Vagina (tissue), 2 donors: ENCODE results near the gene EML4. TPM values are rescaled to one million over a fixed set of nuclear protein-coding genes. Genes with fewer than 3 reads are reported as not detected.
A peak's percentile ranks its signal among the peaks of the same experiment; 100 is the strongest.
"Not testable (repeated sequence)": the region's sequence is repeated elsewhere in the genome, so short reads cannot be mapped to it uniquely, and the experiment has no call there.

Source experiments
- DNase-seq, 2 donors: peaks; one replicate each; pipeline ENCODE4 v3.0.0-alpha.2; 2017; ENCODE audit errors: extremely low spot score in 2 of 2
- H3K27ac ChIP-seq: fragments of 200-600 bp; sonication (generic); one replicate; pipeline ENCODE4 v1.5.1; 2019
- H3K27me3 ChIP-seq: fragments of 200-600 bp; sonication (generic); one replicate; pipeline ENCODE4 v1.5.1; 2019
- H3K36me3 ChIP-seq, 2 donors: fragments of 200-600 bp; sonication (generic); one replicate each; pipeline ENCODE4 v1.5.1; 2017 to 2019
- H3K4me1 ChIP-seq: fragments of 200-600 bp; sonication (generic); one replicate; pipeline ENCODE4 v1.5.1; 2019
- H3K4me3 ChIP-seq, 2 donors: fragments of 200-600 bp; sonication (generic); 1 replicate in 1 of 2; 2 replicates in 1 of 2; pipeline ENCODE4 v1.5.1; 2016 to 2019
- H3K9me3 ChIP-seq: fragments of 200-600 bp; sonication (generic); one replicate; pipeline ENCODE4 v1.5.1; 2019
- POLR2A ChIP-seq, 2 donors: fragments of 450-650 bp; IDR thresholded peaks; one replicate each; pipeline ENCODE4 v1.6.1; 2017; ENCODE audit warnings: antibody characterized with exemption in 2 of 2, mild to moderate bottlenecking in 2 of 2, moderate library complexity in 2 of 2
- POLR2AphosphoS5 ChIP-seq, 2 donors: sonication (generic); formaldehyde crosslinking; IDR thresholded peaks; one replicate each; pipeline ENCODE4 v1.9.0; 2017; ENCODE audit warnings: antibody characterized with exemption in 2 of 2, mild to moderate bottlenecking in 2 of 2, low read depth in 1 of 2; ENCODE audit not compliant: insufficient read depth in 1 of 2
- intact Hi-C: fragments of 100-400 bp; cut with DNase I; formaldehyde crosslinking; loops from one replicate; pipeline ENCODE4 v1.15.1; 2023
- total RNA-seq: library from RNA; depleted of rRNA; stranded (reverse); fragments of >200 nt; gene quantifications from one replicate; pipeline ENCODE4 v1.2.3, GENCODE V29; 2016
- TF ChIP-seq, protein P1 (sequence below), 3 experiments: fragments of 450-650 bp in 2 of 3; fragments of 200-600 bp in 1 of 3; sonication (generic) in 1 of 3; IDR thresholded peaks; one replicate each; pipeline ENCODE4 v1.5.1; 2017 to 2019; ENCODE audit warnings: antibody characterized with exemption in 3 of 3, mild to moderate bottlenecking in 2 of 3, moderate library complexity in 2 of 3

EML4 gene
- total RNA-seq, 1 donor from 2014 or later = 26.0 TPM

DNA sequence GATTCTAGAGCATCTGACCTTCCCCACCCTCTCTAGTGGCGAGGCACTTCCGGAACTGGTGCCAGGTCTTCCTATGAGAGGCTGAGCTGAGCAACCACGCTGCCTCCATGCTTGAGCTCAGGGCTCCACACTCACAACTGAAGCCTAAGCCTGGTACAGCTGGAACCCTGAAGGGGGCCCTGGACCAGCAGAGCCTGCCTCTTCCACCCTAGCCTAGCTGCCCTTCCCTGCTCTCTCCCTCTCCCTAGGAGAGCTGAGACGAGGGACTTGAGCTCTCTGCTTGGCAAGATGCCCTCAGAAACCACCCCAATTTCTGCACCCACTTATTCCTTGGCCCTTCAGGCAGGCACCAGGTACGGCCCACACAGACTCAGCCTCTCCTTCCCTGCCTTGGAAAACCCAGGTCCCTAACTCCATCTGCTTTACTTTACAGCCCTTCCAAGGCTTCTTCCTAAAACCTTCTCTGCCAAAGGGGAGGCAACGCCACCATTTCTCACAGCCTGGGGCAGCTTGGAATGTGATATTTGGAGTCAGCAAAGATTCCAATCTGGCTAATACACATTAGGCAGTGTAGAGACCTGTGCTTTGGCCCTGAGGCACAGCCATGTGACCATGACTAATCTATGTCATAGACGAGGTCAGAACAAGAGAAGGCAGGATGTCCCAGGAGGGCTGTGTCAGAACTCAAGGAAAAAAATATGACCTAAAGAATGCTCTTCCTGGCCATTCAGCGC lies 173.1 kb downstream of the EML4 start:
- Histone ChIP-seq H3K4me1 (peaks cover 21% of the 10 kb centered on the region), H3K27ac (peak overlapping the region; percentile 72), H3K9me3 (no peaks in the 10 kb centered on the region), H3K27me3 (no peaks in the 10 kb centered on the region), H3K36me3 (peaks cover 0 to 12% of the 10 kb centered on the region in 2 donors), H3K4me3 (no peak overlapping the region)
- intact Hi-C loops = no loop called here
- peak in 1 of 2 donors; percentile 63 for TF ChIP-seq POLR2AphosphoS5 (IDR thresholded peaks at IDR 0.05; ENCODE audit: insufficient read depth in 1 of 2, low read depth in 1 of 2)
- TF ChIP-seq, protein P1, sequence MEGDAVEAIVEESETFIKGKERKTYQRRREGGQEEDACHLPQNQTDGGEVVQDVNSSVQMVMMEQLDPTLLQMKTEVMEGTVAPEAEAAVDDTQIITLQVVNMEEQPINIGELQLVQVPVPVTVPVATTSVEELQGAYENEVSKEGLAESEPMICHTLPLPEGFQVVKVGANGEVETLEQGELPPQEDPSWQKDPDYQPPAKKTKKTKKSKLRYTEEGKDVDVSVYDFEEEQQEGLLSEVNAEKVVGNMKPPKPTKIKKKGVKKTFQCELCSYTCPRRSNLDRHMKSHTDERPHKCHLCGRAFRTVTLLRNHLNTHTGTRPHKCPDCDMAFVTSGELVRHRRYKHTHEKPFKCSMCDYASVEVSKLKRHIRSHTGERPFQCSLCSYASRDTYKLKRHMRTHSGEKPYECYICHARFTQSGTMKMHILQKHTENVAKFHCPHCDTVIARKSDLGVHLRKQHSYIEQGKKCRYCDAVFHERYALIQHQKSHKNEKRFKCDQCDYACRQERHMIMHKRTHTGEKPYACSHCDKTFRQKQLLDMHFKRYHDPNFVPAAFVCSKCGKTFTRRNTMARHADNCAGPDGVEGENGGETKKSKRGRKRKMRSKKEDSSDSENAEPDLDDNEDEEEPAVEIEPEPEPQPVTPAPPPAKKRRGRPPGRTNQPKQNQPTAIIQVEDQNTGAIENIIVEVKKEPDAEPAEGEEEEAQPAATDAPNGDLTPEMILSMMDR (IDR thresholded peaks at IDR 0.05) = no peak
- no peak for TF ChIP-seq POLR2A (IDR thresholded peaks at IDR 0.05)
- no peak for DNase-seq

GRCh38 chr2:42342795-42343241 lies 173.7 kb downstream of the EML4 start:
- no peaks in the 10 kb centered on the region for H3K27me3 ChIP-seq
- intact Hi-C loops = no loop called here
- H3K4me3 ChIP-seq = no peak overlapping the region
- TF ChIP-seq, protein P1 (IDR thresholded peaks at IDR 0.05) = no peak
- TF ChIP-seq POLR2AphosphoS5 (IDR thresholded peaks at IDR 0.05; ENCODE audit: insufficient read depth in 1 of 2, low read depth in 1 of 2) (peak in 1 of 2 donors; percentile 12), POLR2A (IDR thresholded peaks at IDR 0.05) (no peak)
- H3K27ac ChIP-seq = peak overlapping the region; percentile 72
- no peak for DNase-seq
- no peaks in the 10 kb centered on the region for H3K9me3 ChIP-seq
- peaks cover 0 to 12% of the 10 kb centered on the region in 2 donors for H3K36me3 ChIP-seq
- H3K4me1 ChIP-seq = peaks cover 21% of the 10 kb centered on the region

DNA sequence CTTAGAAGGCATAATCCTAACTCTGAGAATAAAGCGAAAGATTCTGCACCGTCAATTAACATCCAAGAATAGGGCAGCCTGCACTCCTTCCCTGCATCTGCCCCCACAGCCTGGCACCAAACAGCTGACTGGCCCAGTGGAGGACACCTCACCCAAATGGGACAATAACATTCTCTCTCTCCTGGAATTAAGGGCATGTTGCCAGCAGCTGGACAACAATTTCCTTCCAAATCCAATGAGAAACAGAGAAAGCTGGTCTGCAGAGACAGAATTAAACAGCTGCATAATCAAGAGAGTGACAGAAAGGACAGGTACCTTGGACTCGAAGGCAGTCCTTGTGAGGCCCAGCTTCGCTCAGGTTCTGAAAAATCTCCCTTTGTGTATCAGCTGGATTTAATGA lies 176.8 kb downstream of the EML4 start:
- intact Hi-C loops = no loop called here
- no peak for DNase-seq
- Histone ChIP-seq H3K4me1 (peaks cover 21% of the 10 kb centered on the region), H3K36me3 (peaks cover 0 to 12% of the 10 kb centered on the region in 2 donors), H3K27me3 (no peaks in the 10 kb centered on the region), H3K9me3 (no peaks in the 10 kb centered on the region), H3K27ac (no peak overlapping the region), H3K4me3 (no peak overlapping the region)
- TF ChIP-seq, protein P1 (IDR thresholded peaks at IDR 0.05) = no peak
- TF ChIP-seq POLR2A (IDR thresholded peaks at IDR 0.05) = no peak
- TF ChIP-seq POLR2AphosphoS5 (IDR thresholded peaks at IDR 0.05; ENCODE audit: insufficient read depth in 1 of 2, low read depth in 1 of 2) = no peak

DNA sequence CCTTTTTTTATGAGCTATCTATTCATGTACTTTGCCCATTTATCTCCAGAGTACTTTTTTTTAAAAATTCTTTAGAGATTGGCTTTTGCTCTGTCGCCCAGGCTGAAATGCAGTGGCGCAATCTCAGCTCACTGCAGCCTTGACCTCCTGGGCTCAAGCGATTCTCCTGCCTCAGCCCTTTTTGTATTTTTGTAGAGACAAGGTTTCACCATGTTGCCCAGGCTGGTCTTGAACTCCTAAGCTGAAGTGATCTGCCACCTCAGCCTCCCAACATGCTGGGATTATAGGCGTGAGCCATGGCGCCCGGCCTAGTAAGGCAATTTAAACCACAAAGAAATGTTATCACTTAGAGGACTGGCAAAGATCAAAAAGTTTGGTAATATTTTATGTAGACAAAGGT lies 177.7 kb downstream of the EML4 start:
- H3K27ac ChIP-seq, H3K27me3 ChIP-seq, intact Hi-C loops, H3K4me3 ChIP-seq, DNase-seq, H3K9me3 ChIP-seq: not testable (repeated sequence)
- peaks cover 0 to 14% of the 10 kb centered on the region in 2 donors for H3K36me3 ChIP-seq
- peaks cover 13% of the 10 kb centered on the region for H3K4me1 ChIP-seq

GRCh38 chr2:42347518-42347917 lies 178.4 kb downstream of the EML4 start:
- H3K36me3 ChIP-seq = peaks cover 0 to 21% of the 10 kb centered on the region in 2 donors
- DNase-seq, H3K9me3 ChIP-seq, intact Hi-C loops, H3K4me1 ChIP-seq, H3K27me3 ChIP-seq, H3K27ac ChIP-seq, H3K4me3 ChIP-seq: not testable (repeated sequence)

- Histone ChIP-seq H3K4me3 (no peak overlapping the region), H3K36me3 (peaks cover 0 to 25% of the 10 kb centered on the region in 2 donors), H3K27me3 (no peaks in the 10 kb centered on the region), H3K9me3 (no peaks in the 10 kb centered on the region), H3K27ac (no peak overlapping the region), H3K4me1 (peaks cover 2% of the 10 kb centered on the region)
- TF ChIP-seq, protein P1 (IDR thresholded peaks at IDR 0.05) = no peak
- TF ChIP-seq POLR2AphosphoS5 (IDR thresholded peaks at IDR 0.05; ENCODE audit: insufficient read depth in 1 of 2, low read depth in 1 of 2) (no peak), POLR2A (IDR thresholded peaks at IDR 0.05) (no peak)
- DNase-seq = no peak
- intact Hi-C loops = no loop called here
Observed at GRCh38 chr2:42348113-42348805, 179.1 kb downstream of the EML4 start.
